GM19324 (cell line): ENCODE measurements around the gene TAF4.

ENCODE experiments used
- ATAC-seq: cut with Tn5 transposase; IDR thresholded peaks from one replicate; pipeline ENCODE4 v1.9.1; 2021; ENCODE audit warnings: mild to moderate bottlenecking, moderate library complexity; ENCODE audit not compliant: unreplicated experiment, low FRiP score

TAF4 gene

GRCh38 chr20:61968932-61969331 is 96.7 kb downstream of the TAF4 start:
- no peak for ATAC-seq

GRCh38 chr20:61968036-61968810 is 97.5 kb downstream of the TAF4 start:
- no peak for ATAC-seq

GRCh38 chr20:61967300-61967699 is 98.4 kb downstream of the TAF4 start:
- no peak for ATAC-seq

- ATAC-seq = no peak
Observed at GRCh38 chr20:61966492-61967244, 99.0 kb downstream of the TAF4 start.

- no peak for ATAC-seq
Observed at GRCh38 chr20:61965606-61966491, 99.8 kb downstream of the TAF4 start.

DNA sequence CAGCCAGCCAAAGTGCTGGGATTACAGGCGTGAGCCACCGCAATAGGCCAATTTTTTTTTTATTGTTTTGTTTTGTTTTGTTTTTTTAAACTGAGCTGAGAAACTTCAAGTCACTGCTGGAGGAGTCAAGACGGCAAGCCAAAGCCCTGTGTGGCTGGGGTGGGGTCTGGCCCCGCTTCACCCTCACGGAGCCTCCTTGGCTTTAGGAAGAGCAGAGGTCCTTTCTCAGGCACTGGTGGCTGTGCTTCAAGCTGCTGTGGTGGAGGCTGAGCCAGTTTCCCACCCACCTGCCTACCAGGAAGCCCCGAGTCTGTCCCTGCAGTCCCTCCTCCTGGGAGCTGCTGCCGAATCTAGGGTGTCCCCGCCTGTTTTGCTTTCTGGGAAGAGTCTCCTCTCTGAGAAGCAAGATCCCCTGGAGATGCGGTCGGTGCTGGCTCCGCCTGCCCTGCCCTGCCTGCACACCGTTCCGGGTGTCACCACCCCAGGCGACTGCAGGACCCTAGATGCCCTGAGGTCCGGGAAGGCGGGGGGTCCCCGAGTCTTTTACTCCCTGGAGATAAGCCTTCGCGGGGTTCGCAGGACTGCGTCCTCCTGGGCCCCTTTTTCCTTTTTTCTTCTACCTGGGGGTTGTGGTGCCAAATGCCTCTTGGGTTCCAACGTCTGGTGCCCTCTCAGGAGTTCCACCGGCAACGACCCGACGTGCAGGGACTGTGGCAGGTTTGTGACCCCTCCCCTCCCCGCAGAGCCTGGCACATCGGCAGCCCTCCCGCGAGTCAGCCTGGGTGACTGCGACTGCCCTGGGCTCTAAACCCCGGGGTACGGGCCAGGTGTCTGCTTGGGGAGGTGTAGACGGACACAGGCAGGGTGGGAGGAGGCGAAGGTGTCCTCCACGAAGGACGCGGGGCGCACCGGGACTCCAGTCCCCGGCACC is 100.7 kb downstream of the TAF4 start:
- ATAC-seq = no peak

DNA sequence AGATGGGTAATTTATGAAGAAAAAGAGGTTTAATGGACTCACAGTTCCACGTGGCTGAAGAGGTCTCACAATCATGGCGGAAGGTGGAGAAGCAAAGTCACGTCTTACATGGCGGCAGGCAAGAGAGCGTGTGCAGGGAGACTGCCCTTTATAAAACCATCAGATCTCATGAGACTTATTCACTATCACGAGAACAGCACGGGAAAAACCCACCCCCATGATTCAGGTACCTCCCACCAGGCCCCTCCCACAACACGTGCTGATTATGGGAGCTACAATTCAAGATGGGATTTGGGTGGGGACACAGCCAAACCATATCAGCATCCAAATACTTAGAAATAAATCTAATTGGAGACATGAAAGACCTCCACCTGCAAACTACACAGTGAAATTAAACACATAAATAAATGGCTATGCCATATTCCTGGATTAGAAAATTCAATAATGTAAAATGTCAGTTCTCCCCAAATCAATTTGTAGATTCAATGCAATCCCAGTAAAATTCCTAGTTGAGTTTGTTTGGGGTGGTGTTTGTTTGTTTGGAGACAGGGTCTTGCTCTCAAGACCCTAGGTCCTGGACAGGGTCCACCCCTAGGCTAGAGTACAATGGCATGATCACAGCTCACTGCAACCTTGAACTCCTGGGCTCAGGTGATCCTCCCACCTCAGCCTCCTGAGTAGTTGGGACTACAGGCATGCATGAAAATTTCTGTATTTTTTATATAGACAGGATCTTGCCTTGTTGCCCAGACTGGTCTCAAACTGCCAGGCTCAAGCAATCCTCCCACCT is 101.6 kb downstream of the TAF4 start:
- no peak for ATAC-seq

DNA sequence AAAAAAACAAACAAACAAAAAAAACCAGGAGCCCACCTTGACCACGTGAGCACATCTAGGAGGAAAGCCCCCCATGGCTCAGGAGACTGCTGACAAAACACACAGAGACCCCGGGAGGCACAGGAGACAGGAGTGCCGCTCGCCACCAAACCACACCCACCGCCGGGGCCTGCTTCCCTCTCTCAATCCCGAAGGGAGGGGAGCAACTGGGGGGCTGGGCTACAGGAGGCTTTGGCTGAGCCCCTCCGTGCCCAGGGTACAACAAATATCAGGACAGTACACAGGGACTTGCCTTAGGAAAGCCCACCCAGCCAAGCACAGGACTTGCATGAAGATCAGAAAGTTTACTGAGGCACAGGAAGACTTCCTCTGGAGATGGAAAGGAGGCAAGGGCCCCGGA is 102.5 kb downstream of the TAF4 start:
- ATAC-seq = no peak

GRCh38 chr20:61960836-61961235 is 104.8 kb downstream of the TAF4 start:
- ATAC-seq = no peak

- no peak for ATAC-seq
Observed at GRCh38 chr20:61958773-61959700, 106.6 kb downstream of the TAF4 start.

GRCh38 chr20:61957961-61958715 is 107.5 kb downstream of the TAF4 start:
- ATAC-seq = no peak

DNA sequence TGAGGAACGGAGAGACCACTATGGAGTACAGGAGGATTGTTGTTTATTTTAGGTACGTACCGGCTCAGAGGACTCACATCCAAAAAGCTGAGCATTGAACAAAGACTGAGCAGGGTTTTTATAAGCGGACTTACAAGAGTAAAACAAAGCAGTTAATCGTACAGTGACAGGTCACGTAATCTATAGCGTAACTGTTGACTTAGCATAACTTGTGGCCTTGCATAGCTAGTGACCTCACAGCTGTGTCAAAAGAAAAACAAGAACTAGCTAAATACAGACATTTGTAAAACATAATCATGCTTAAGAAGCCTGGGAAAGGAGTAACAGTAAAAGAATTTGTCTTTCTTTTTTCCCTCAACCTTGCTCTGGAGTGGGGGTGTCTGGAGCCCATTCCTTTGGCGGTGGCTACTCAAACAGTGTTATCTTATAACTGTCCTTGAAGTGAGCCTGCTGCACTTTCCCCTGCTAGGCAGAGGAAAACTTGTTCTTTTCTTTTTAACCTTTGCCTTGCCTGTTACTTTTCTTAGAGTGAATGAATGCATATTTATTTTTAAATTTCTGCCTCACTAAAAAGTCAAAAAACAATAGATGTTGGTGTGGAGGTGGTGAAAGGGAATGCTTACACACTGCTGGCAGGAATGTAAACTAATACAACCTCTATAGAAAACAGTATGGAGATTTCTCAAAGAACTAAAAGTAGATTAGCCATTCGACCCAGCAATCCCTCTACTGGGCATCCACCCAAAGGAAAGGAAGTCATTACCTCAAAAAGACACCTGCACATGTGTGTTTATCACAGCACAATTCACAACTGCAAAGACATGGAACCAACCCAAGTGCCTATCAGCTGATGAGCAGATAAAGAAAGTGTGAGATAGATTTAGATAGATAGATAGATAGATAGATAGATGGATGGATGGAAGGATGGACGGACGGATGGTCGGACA is 109.0 kb downstream of the TAF4 start:
- ATAC-seq = no peak

GRCh38 chr20:61955668-61956395 is 109.8 kb downstream of the TAF4 start:
- ATAC-seq = no peak

DNA sequence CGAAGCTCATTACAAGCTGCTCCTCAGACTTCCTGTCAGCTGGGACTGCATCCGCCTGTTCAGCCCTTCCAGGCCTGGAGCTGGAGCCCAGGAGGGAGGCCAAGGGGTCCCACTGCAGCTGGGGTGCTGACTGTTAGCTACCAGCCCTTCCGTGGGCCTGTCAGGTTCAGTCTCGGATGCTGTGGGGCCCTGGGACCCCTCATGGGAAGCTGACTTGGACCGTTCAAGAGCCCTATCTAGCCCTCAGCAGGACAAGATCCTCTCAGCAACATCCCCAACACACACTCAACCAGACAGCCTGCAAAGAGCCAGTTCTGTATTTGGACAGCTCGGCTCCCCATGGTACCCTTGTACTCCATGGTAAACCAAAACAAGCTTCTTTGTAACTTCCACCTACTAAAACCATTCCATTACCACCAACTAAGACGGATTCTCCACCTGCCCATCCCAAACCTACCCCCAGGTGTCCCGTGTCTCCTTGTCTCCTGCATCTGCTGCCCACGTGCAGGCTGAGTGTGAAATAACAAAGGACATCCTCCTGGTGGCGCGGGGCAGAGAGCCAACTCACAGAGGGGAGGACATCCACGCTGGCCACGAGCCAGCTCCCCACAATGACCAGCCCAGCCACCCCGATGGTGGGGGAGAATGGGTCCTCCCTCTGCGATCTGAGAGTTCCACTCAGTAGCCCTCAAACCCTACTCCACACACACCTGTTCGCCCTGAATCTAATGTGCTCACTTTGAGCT is 111.2 kb downstream of the TAF4 start:
- no peak for ATAC-seq
